ENCODE measurements around the gene SPIN1. TPM values are rescaled to one million over a fixed set of nuclear protein-coding genes. Genes with fewer than 3 reads are reported as not detected.

The SPIN1 gene
- total and polyA plus RNA-seq, 2 donors (not counting 1 experiment from before 2014, with no cell fraction given) = 9.9 to 24.9 TPM

GRCh38 chr9:88429595-88430430 is 41.6 kb downstream of the SPIN1 start:
- WGBS (ENCODE audit: insufficient coverage) = 100% methylated on average over 1 of the region's 3 CpGs
- no peak for ATAC-seq (ENCODE audit: low read depth)
- Mint-ChIP-seq H3K4me3 (no peak overlapping the region), H3K4me1 (no peaks in the 10 kb centered on the region), H3K27me3 (no peaks in the 10 kb centered on the region), H3K9me3 (ENCODE audit: insufficient read depth) (no peaks in the 10 kb centered on the region), H3K27ac (no peak overlapping the region)
- H3K4me2 ChIP-seq (replicated peaks; ENCODE audit: low read depth, low read length, poor library complexity, severe bottlenecking) = no peak overlapping the region
- H3K9ac ChIP-seq (ENCODE audit: low read length) = no peak overlapping the region
- H3K36me3 ChIP-seq (replicated peaks in 1 of 2; ENCODE audit: control extremely low read depth in 1 of 2, control insufficient read depth in 1 of 2, extremely low read depth in 1 of 2, insufficient read depth in 2 of 2, low read length in 1 of 2) = peaks cover 1 to 12% of the 10 kb centered on the region in 2 experiments
- peaks cover 7% of the 10 kb centered on the region for H3K79me2 ChIP-seq (ENCODE audit: control insufficient read depth, insufficient read depth, low read length)
- CTCF ChIA-PET = no interaction called here
- H4K20me1 ChIP-seq (ENCODE audit: control insufficient read depth, insufficient read depth, low read length, poor library complexity, severe bottlenecking) = peaks cover 4% of the 10 kb centered on the region
- no peaks in the 10 kb centered on the region for H3K27me3 ChIP-seq (replicated peaks in 1 of 4; ENCODE audit: control extremely low read depth in 1 of 4, control insufficient read depth in 3 of 4, insufficient read depth in 4 of 4, low read length in 3 of 4)
- H3K9me3 ChIP-seq (ENCODE audit: control extremely low read depth in 1 of 3, control insufficient read depth in 2 of 3, insufficient read depth in 1 of 3, low read length in 2 of 3) = no peaks in the 10 kb centered on the region
- H3K4me1 ChIP-seq (ENCODE audit: control insufficient read depth in 2 of 2, insufficient read depth in 2 of 2, low read length in 2 of 2) = no peaks in the 10 kb centered on the region
- H3K27ac ChIP-seq (ENCODE audit: low read length in 2 of 2) = no peak overlapping the region
- intact Hi-C loops (cut with micrococcal nuclease) = no loop called here
- no peak overlapping the region for H2AFZ ChIP-seq (ENCODE audit: insufficient read depth, low read depth, low read length, poor library complexity, severe bottlenecking)
- H3K4me3 ChIP-seq (ENCODE audit: control extremely low read depth in 1 of 5, extremely low read depth in 1 of 5, insufficient read depth in 1 of 5, low read depth in 2 of 5, low read length in 4 of 5) = no peak overlapping the region
- DNase-seq = no peak
- TF ChIP-seq EZH2 (IDR thresholded peaks at IDR 0.05; ENCODE audit: borderline replicate concordance, insufficient read depth, low read depth, low read length, poor library complexity, severe bottlenecking) = no peak
- TF ChIP-seq, protein P1, sequence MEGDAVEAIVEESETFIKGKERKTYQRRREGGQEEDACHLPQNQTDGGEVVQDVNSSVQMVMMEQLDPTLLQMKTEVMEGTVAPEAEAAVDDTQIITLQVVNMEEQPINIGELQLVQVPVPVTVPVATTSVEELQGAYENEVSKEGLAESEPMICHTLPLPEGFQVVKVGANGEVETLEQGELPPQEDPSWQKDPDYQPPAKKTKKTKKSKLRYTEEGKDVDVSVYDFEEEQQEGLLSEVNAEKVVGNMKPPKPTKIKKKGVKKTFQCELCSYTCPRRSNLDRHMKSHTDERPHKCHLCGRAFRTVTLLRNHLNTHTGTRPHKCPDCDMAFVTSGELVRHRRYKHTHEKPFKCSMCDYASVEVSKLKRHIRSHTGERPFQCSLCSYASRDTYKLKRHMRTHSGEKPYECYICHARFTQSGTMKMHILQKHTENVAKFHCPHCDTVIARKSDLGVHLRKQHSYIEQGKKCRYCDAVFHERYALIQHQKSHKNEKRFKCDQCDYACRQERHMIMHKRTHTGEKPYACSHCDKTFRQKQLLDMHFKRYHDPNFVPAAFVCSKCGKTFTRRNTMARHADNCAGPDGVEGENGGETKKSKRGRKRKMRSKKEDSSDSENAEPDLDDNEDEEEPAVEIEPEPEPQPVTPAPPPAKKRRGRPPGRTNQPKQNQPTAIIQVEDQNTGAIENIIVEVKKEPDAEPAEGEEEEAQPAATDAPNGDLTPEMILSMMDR (IDR thresholded peaks at IDR 0.05) = no peak
- POLR2A ChIA-PET = no interaction called here

- ChIA-PET POLR2A (no interaction called here), CTCF (no interaction called here)
- Mint-ChIP-seq H3K27ac (no peak overlapping the region), H3K4me1 (peaks cover 2% of the 10 kb centered on the region), H3K4me3 (no peak overlapping the region), H3K9me3 (ENCODE audit: insufficient read depth) (no peaks in the 10 kb centered on the region), H3K27me3 (no peaks in the 10 kb centered on the region)
- Histone ChIP-seq H3K79me2 (ENCODE audit: control insufficient read depth, insufficient read depth, low read length) (peaks cover 6% of the 10 kb centered on the region), H3K27ac (ENCODE audit: low read length in 2 of 2) (no peak overlapping the region), H3K4me3 (ENCODE audit: control extremely low read depth in 1 of 5, extremely low read depth in 1 of 5, insufficient read depth in 1 of 5, low read depth in 2 of 5, low read length in 4 of 5) (no peak overlapping the region), H3K9me3 (ENCODE audit: control extremely low read depth in 1 of 3, control insufficient read depth in 2 of 3, insufficient read depth in 1 of 3, low read length in 2 of 3) (no peaks in the 10 kb centered on the region), H3K4me2 (replicated peaks; ENCODE audit: low read depth, low read length, poor library complexity, severe bottlenecking) (no peak overlapping the region), H3K9ac (ENCODE audit: low read length) (no peak overlapping the region), H3K36me3 (replicated peaks in 1 of 2; ENCODE audit: control extremely low read depth in 1 of 2, control insufficient read depth in 1 of 2, extremely low read depth in 1 of 2, insufficient read depth in 2 of 2, low read length in 1 of 2) (peaks cover 1 to 12% of the 10 kb centered on the region in 2 experiments), H3K27me3 (replicated peaks in 1 of 4; ENCODE audit: control extremely low read depth in 1 of 4, control insufficient read depth in 3 of 4, insufficient read depth in 4 of 4, low read length in 3 of 4) (no peaks in the 10 kb centered on the region), H2AFZ (ENCODE audit: insufficient read depth, low read depth, low read length, poor library complexity, severe bottlenecking) (no peak overlapping the region), H4K20me1 (ENCODE audit: control insufficient read depth, insufficient read depth, low read length, poor library complexity, severe bottlenecking) (no peaks in the 10 kb centered on the region), H3K4me1 (ENCODE audit: control insufficient read depth in 2 of 2, insufficient read depth in 2 of 2, low read length in 2 of 2) (no peaks in the 10 kb centered on the region)
- WGBS (ENCODE audit: insufficient coverage) = 100% methylated on average over 5 of the region's 5 CpGs
- no peak for TF ChIP-seq EZH2 (IDR thresholded peaks at IDR 0.05; ENCODE audit: borderline replicate concordance, insufficient read depth, low read depth, low read length, poor library complexity, severe bottlenecking)
- TF ChIP-seq, protein P1 (IDR thresholded peaks at IDR 0.05) = no peak
- ATAC-seq (ENCODE audit: low read depth) (no peak), DNase-seq (no peak)
- intact Hi-C loops (cut with micrococcal nuclease) = no loop called here
Observed at GRCh38 chr9:88433583-88434255, 45.5 kb downstream of the SPIN1 start.

Measured in B cell (primary cell).